IMR-90 (cell line): Measurements from ENCODE around the gene TTC39B.

Source experiments
- CEBPB ChIP-seq: IDR thresholded peaks from 2 replicates; pipeline ENCODE4 v1.6.1; 2012; ENCODE audit warnings: low read depth, low read length, improper control_type of control experiment
- MAFK ChIP-seq: IDR thresholded peaks from 2 replicates; pipeline ENCODE4 v1.6.1; 2012; ENCODE audit warnings: low read depth, low read length, improper control_type of control experiment
- POLR2A ChIP-seq: IDR thresholded peaks from 2 replicates; pipeline ENCODE4 v1.6.1; 2012; ENCODE audit warnings: mild to moderate bottlenecking, low read depth, low read length
- RFX5 ChIP-seq: IDR thresholded peaks from 2 replicates; pipeline ENCODE4 v1.8.0; 2012; ENCODE audit warnings: low read depth, mild to moderate bottlenecking, low read length, moderate library complexity
- TF ChIP-seq, protein P1 (sequence below): conservative IDR thresholded peaks from 2 replicates; pipeline ENCODE4 v1.5.1; 2012; ENCODE audit warnings: mild to moderate bottlenecking, low read depth, low read length, improper control_type of control experiment

DNA sequence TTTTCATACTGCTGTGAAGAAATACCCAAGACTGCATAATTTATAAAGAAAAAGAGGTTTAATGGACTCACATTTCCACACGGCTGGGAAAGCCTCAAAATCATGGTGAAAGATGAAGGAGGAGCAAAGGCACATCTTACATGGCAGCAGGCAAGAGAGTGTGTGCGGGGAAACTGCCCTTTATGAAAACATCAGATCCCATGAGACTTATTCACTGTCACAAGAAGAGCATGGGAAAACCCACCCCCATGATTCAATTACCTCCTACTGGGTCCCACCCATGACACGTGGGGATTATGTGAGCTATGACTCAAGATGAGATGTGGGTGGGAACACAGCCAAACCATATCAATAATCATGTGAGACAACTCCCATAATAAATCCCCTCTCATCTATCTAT is 8.7 kb downstream of the TTC39B start:
- TF ChIP-seq MAFK (no peak), POLR2A (no peak), RFX5 (no peak), CEBPB (no peak)
- TF ChIP-seq, protein P1, sequence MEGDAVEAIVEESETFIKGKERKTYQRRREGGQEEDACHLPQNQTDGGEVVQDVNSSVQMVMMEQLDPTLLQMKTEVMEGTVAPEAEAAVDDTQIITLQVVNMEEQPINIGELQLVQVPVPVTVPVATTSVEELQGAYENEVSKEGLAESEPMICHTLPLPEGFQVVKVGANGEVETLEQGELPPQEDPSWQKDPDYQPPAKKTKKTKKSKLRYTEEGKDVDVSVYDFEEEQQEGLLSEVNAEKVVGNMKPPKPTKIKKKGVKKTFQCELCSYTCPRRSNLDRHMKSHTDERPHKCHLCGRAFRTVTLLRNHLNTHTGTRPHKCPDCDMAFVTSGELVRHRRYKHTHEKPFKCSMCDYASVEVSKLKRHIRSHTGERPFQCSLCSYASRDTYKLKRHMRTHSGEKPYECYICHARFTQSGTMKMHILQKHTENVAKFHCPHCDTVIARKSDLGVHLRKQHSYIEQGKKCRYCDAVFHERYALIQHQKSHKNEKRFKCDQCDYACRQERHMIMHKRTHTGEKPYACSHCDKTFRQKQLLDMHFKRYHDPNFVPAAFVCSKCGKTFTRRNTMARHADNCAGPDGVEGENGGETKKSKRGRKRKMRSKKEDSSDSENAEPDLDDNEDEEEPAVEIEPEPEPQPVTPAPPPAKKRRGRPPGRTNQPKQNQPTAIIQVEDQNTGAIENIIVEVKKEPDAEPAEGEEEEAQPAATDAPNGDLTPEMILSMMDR, result no peak
